ENCODE data around the gene NFYA. TPM values are rescaled to one million over a fixed set of nuclear protein-coding genes. Genes with fewer than 3 reads are reported as not detected.
A peak's percentile ranks its signal among the peaks of the same experiment; 100 is the strongest.

NFYA gene
- total RNA-seq, 1 donor from 2014 or later, result 40.4 TPM

DNA sequence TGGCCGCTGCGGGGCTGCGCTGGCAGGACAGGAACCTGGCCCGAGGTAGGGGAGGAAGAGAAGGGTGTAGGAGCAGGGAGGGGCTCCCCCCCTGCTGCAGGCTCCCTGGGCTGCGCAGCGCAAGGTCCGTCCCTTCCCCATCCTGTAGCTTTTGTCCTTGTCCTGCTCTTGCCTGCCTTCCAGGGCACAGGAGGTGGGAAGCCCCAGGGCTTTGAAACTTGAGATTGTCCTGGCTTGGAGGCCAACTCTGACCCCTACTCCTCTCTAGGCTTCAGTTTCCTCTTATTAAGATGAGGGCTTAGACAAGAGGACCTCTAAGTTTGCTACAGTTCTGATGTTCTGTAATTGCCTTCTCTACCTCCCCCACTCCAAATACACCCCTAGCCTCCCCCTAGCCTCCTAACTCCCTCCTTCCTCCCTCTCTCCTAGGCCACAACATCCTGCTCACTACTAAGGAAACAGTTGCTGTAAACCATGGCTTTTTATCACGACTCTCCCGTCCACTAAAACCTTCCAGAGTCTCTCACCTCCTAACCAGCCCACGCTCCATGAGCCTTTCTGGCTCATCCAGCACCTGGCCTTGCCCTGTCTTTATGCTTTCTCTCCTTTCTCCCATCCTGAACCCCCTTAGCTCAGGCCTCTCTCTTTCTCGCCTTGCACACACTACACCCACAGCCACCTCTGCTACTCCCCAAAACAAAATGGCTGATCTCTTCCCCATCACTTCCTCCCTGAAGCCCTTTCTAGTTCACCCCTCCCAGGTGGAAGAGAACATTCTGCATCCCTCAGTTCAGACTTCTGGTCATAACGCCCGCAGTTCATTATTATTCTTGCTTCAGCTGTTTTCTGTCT is 44.0 kb upstream of the NFYA start:
- Mint-ChIP-seq H3K9me3 (no peaks in the 10 kb centered on the region), H3K4me3 (peak overlapping the region; percentile 87)
- no peak for DNase-seq (ENCODE audit: extremely low spot score, unreplicated experiment)

GRCh38 chr6:41032830-41033229 is 39.9 kb upstream of the NFYA start:
- H3K36me3 Mint-ChIP-seq, result no peaks in the 10 kb centered on the region
- H3K27ac Mint-ChIP-seq, result no peak overlapping the region
- no peaks in the 10 kb centered on the region for H3K27me3 Mint-ChIP-seq
- no peak for TF ChIP-seq CTCF (conservative IDR thresholded peaks at IDR 0.05)
- DNase-seq (ENCODE audit: extremely low spot score, unreplicated experiment), result no peak
- H3K9me3 Mint-ChIP-seq, result no peaks in the 10 kb centered on the region
- H3K4me3 Mint-ChIP-seq, result no peak overlapping the region
- H3K4me1 Mint-ChIP-seq (ENCODE audit: unreplicated experiment), result peaks cover 24% of the 10 kb centered on the region

More for the DNA sequence above, 44.0 kb upstream of the NFYA start:
- no peak for TF ChIP-seq CTCF (conservative IDR thresholded peaks at IDR 0.05)
- Mint-ChIP-seq H3K4me1 (ENCODE audit: unreplicated experiment) (peaks cover 28% of the 10 kb centered on the region), H3K36me3 (peaks cover 6% of the 10 kb centered on the region), H3K27me3 (no peaks in the 10 kb centered on the region), H3K27ac (peak overlapping the region; percentile 69)

- no peak for TF ChIP-seq CTCF (conservative IDR thresholded peaks at IDR 0.05)
- no peak overlapping the region for H3K4me3 Mint-ChIP-seq
- H3K9me3 Mint-ChIP-seq, result no peaks in the 10 kb centered on the region
- H3K4me1 Mint-ChIP-seq (ENCODE audit: unreplicated experiment), result peaks cover 20% of the 10 kb centered on the region
- H3K36me3 Mint-ChIP-seq, result no peaks in the 10 kb centered on the region
- H3K27me3 Mint-ChIP-seq, result no peaks in the 10 kb centered on the region
- no peak for DNase-seq (ENCODE audit: extremely low spot score, unreplicated experiment)
- no peak overlapping the region for H3K27ac Mint-ChIP-seq
Measured at GRCh38 chr6:41033776-41034175, 39.0 kb upstream of the NFYA start.

- H3K4me3 Mint-ChIP-seq, result no peak overlapping the region
- DNase-seq (ENCODE audit: extremely low spot score, unreplicated experiment), result no peak
- peak overlapping the region; percentile 90 for H3K27ac Mint-ChIP-seq
- H3K4me1 Mint-ChIP-seq (ENCODE audit: unreplicated experiment), result peaks cover 24% of the 10 kb centered on the region
- no peaks in the 10 kb centered on the region for H3K36me3 Mint-ChIP-seq
- no peak for TF ChIP-seq CTCF (conservative IDR thresholded peaks at IDR 0.05)
- no peaks in the 10 kb centered on the region for H3K27me3 Mint-ChIP-seq
- H3K9me3 Mint-ChIP-seq, result no peaks in the 10 kb centered on the region
Measured at GRCh38 chr6:41036186-41036585, 36.6 kb upstream of the NFYA start.

GRCh38 chr6:41036601-41037000 is 36.2 kb upstream of the NFYA start:
- H3K4me1 Mint-ChIP-seq (ENCODE audit: unreplicated experiment), result peaks cover 24% of the 10 kb centered on the region
- no peaks in the 10 kb centered on the region for H3K27me3 Mint-ChIP-seq
- no peaks in the 10 kb centered on the region for H3K36me3 Mint-ChIP-seq
- H3K4me3 Mint-ChIP-seq, result peak overlapping the region; percentile 6
- H3K9me3 Mint-ChIP-seq, result no peaks in the 10 kb centered on the region
- TF ChIP-seq CTCF (conservative IDR thresholded peaks at IDR 0.05), result no peak
- H3K27ac Mint-ChIP-seq, result peak overlapping the region; percentile 90
- DNase-seq (ENCODE audit: extremely low spot score, unreplicated experiment), result no peak

All from type B pancreatic cell (in vitro differentiated cells).